GM12892 (cell line): ENCODE results near the gene PDS5A.
"Not testable (repeated sequence)": the region's sequence is repeated elsewhere in the genome, so short reads cannot be mapped to it uniquely, and the experiment has no call there.

Experiments
- POLR2A ChIP-seq: IDR thresholded peaks from 2 replicates; pipeline ENCODE4 v1.6.1; 2011; ENCODE audit warnings: low read depth, low read length, control low read depth
- POLR2AphosphoS5 ChIP-seq: IDR thresholded peaks from 2 replicates; pipeline ENCODE4 v1.6.1; 2011; ENCODE audit warnings: low read depth, low read length, control low read depth
- TAF1 ChIP-seq: IDR thresholded peaks from 2 replicates; pipeline ENCODE4 v1.6.1; 2011; ENCODE audit warnings: low read depth, mild to moderate bottlenecking, control low read depth, low read length, borderline replicate concordance

DNA sequence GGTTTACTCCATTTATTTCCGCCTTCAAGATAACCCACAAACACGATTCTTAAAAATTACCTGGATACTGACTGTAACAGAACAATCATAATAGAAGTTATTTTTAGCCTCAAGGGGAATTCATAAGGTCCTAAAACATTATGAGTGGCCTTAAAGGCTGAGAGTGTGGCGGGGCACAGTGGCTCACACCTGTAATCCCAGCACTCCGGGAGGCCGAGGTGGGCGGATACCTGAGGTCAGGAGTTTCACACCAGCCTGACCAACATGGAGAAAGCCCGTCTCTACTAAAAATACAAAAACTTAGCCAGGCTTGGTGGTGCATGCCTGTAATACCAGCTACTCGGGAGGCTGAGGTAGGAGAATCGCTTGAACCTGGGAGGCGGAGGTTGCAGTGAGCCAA lies 33.5 kb downstream of the PDS5A start:
- not testable (repeated sequence) for TF ChIP-seq POLR2A, TAF1, POLR2AphosphoS5
